H1 (cell line): ENCODE data around the gene TMEM108.

Experiments used
- CHD2 ChIP-seq: IDR thresholded peaks from 2 replicates; pipeline ENCODE4 v1.6.1; 2012; ENCODE audit warnings: low read length, improper control_type of control experiment
- EZH2 ChIP-seq: fragments of 200-600 bp; sonication (generic); IDR thresholded peaks from 2 replicates; pipeline ENCODE4 v1.7.1; 2012; ENCODE audit warnings: low read depth, mild to moderate bottlenecking, moderate library complexity, low read length, inconsistent platforms; ENCODE audit not compliant: severe bottlenecking
- POLR2A ChIP-seq, 2 experiments: IDR thresholded peaks; 1 replicate in 1 of 2; 2 replicates in 1 of 2; pipeline ENCODE4 v1.6.1; 2011; ENCODE audit warnings: low read depth in 2 of 2, low read length in 2 of 2, mild to moderate bottlenecking in 2 of 2; ENCODE audit errors: control extremely low read depth in 1 of 2
- RAD21 ChIP-seq, 2 experiments: IDR thresholded peaks in 1 of 2; conservative IDR thresholded peaks in 1 of 2; 2 replicates each; pipeline ENCODE4 v1.6.1; 2011; ENCODE audit warnings: low read depth in 2 of 2, low read length in 2 of 2, improper control_type of control experiment in 1 of 2, inconsistent platforms in 1 of 2, mild to moderate bottlenecking in 1 of 2, moderate library complexity in 1 of 2
- SP1 ChIP-seq: IDR thresholded peaks from 2 replicates; pipeline ENCODE4 v1.6.1; 2011; ENCODE audit warnings: low read depth, low read length
- TF ChIP-seq, protein P1 (sequence below), 3 experiments: IDR thresholded peaks; 1 replicate in 2 of 3; 2 replicates in 1 of 3; pipeline versions ENCODE4 v1.5.1 to v1.6.1; 2011; ENCODE audit warnings: low read length in 3 of 3, mild to moderate bottlenecking in 3 of 3, inconsistent platforms in 2 of 3, low read depth in 1 of 3, moderate library complexity in 1 of 3; ENCODE audit not compliant: insufficient read depth in 1 of 3; ENCODE audit errors: control extremely low read depth in 1 of 3
- TF ChIP-seq, protein P2 (sequence below): IDR thresholded peaks from 2 replicates; pipeline ENCODE4 v1.6.1; 2012; ENCODE audit warnings: inconsistent platforms

DNA sequence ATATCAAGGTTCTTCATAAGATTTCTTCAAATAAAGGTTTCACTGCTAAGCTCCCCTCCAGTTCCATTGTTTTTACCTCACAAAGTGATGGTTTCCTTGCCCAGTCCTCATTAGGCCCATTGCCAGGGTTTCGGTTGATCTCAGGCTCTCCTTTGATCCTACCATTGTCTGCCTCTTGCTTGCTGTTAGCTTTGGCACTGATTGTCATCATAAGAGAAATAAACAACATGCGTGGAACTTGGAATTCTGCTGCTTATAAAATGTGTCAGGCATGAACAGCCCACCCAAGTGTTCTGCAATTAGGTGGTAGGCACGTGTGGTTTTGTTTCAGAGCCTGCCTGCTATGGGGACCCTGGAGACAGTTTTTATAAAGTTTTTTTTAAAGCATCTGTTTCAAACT is 254.1 kb downstream of the TMEM108 start:
- TF ChIP-seq, protein P1, sequence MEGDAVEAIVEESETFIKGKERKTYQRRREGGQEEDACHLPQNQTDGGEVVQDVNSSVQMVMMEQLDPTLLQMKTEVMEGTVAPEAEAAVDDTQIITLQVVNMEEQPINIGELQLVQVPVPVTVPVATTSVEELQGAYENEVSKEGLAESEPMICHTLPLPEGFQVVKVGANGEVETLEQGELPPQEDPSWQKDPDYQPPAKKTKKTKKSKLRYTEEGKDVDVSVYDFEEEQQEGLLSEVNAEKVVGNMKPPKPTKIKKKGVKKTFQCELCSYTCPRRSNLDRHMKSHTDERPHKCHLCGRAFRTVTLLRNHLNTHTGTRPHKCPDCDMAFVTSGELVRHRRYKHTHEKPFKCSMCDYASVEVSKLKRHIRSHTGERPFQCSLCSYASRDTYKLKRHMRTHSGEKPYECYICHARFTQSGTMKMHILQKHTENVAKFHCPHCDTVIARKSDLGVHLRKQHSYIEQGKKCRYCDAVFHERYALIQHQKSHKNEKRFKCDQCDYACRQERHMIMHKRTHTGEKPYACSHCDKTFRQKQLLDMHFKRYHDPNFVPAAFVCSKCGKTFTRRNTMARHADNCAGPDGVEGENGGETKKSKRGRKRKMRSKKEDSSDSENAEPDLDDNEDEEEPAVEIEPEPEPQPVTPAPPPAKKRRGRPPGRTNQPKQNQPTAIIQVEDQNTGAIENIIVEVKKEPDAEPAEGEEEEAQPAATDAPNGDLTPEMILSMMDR (IDR thresholded peaks at IDR 0.05; ENCODE audit: control extremely low read depth in 1 of 3, insufficient read depth in 1 of 3, low read depth in 1 of 3, low read length in 3 of 3), result no peak
- TF ChIP-seq POLR2A (IDR thresholded peaks at IDR 0.05; ENCODE audit: control extremely low read depth in 1 of 2, low read depth in 2 of 2, low read length in 2 of 2) (no peak), RAD21 (IDR thresholded peaks at IDR 0.05 in 1 of 2, conservative IDR thresholded peaks at IDR 0.05 in 1 of 2; ENCODE audit: low read depth in 2 of 2, low read length in 2 of 2) (no peak), SP1 (no peak), EZH2 (no peak), CHD2 (no peak)
- TF ChIP-seq, protein P2, sequence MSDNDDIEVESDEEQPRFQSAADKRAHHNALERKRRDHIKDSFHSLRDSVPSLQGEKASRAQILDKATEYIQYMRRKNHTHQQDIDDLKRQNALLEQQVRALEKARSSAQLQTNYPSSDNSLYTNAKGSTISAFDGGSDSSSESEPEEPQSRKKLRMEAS, result no peak
